NCI-H1417 (cell line): ENCODE results near the gene ARR3.
A peak's percentile ranks its signal among the peaks of the same experiment; 100 is the strongest.
"Not testable (repeated sequence)": the region's sequence is repeated elsewhere in the genome, so short reads cannot be mapped to it uniquely, and the experiment has no call there.

Experiments
- DNase-seq, 3 experiments: peaks; one replicate each; lab custom pipeline; 2025; lab: John Stamatoyannopoulos, UW

ARR3 gene

DNA sequence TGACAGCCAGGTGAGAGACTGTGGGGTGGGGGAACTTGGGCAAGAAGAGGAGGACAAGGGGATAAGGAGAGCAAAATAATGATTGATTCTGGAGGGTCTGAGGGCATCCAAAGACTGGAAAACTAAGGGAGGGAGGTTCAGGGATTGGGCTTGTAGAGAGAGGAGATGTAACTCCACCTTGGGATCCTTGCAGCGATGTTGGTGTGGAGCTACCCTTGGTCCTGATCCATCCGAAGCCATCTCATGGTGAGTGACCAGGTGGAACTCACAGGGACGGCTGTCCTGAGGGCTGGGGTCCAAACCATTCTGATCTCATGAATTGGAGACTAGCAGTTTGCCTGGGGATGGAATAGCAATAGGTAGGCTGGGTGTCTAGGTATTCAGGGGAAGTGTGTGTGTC, 12.4 kb downstream of the ARR3 start:
- DNase-seq: no peak

DNA sequence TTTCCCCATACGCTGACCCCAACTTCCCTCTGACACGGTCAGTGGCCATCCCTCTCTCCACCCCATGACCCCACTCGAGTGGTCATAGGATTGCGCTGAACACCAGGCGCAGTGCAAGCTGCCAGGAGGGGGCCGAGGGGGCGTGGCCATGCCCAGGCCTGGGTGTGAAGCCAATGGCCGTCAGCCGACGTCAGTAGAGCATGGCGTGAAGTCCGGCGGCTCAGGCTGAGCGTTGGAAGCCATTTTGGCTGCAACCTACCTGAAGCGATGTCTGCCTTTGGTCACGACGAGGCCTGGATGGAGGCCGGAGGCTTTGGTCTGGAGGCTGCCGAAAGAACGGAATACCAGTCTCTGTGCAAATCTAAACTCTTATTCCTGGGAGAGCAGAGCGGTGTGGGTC, 13.8 kb downstream of the ARR3 start, which contains the start of gene RAB41:
Gene RAB41 (plus strand): TSS at position 222 of the 400 bp plus-strand sequence. CDS start 46 bp downstream, at position 268.
- DNase-seq: no peak

DNA sequence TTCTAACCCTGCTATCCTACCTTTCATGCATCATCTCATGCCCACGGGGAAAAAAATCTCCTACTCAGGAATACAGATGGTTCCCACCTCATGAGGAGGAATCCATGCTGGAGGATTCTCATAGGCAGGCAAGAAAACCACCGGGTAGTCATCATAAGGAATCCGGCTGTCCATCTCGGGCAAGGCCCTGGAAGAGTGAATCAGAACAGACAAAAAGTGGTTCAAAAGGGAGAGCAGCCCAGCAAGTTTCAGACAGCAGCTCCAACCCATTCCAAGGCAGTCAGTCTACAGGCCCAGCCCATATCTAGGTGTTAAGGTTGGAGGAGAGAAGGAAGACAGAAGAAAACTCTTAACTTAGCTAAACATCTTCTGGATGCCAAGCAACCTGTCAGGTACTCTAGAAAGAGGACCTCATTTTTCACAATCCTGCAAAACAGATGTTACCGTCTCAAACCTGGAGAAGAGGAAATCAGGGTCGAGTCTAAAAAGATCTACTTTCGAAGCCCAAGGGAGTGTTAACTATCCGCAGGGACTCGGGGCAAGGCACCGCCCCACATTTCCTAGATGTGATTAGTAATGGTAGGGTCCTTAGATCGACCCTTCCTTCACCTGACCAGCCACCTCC, 21.1 kb downstream of the ARR3 start:
- DNase-seq: no peak

DNA sequence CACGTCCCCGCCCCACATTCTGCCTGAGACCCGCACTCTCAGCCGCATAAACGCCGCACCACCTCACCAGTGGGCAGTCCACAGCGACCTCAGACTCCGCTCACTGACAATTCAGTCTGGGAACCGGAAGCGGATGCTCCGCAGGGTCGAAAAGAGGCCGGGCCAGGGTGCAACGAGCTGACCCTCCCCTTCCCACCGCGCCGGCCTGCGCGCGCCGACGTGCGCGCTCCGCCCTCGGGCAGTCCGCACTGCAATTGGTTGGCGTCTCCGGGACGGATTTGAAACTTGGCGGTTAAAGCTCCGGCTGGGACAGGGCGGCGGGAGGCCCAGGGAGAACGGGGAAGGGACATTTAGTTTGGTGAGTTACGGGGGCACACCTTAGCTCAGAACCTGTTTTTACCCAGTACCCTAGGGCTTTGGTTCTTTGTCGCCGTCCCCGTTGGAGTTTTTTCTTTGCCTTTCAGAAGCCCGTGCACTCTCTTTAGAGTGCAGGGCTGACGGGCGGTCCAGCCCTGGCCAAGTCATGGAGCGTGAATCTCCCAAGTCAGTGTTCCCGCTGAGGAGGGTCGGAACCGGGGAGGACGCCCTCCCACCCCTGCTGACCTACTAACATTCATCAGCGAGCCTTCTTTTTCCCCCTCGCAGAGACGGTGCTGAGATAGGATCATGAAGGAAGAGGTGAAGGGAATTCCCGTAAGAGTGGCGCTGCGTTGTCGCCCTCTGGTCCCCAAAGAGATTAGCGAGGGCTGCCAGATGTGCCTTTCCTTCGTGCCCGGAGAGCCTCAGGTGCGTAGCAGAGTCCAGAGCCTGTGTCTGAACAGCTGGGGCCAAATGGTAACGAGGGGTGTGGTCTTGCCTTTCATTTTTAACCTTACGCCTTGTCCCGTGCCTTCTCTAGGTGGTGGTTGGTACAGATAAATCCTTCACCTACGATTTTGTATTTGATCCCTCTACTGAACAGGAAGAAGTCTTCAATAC, 21.9 kb downstream of the ARR3 start, which contains the start of the genes KIF4A and PDZD11:
Gene KIF4A (plus strand): TSS at position 312 of the 978 bp plus-strand sequence. CDS start 355 bp downstream, at position 667.
Gene PDZD11 (minus strand): TSS at position 135 of the 978 bp plus-strand sequence. CDS start 586 bp downstream, outside the sequence.
- DNase-seq: peak; percentile 75 to 83 (median 78)

DNA sequence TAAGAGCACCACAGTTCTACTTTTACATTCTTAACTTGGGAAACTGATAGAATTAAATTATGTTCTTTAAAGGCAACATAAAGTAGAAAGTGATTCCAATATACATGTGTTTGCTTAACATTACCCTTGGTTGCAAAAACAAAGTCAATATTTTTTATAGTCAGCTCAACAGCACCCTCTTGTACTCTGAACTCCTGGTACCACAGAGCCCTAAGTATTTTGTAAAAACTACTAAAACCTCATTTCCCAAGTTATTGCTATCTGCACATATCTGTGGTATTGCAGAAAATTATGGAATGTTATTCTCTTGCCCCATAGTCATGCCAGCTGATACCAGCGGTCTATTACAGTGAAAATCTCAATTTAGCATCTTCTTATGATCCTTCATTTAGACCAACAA, 24.7 kb downstream of the ARR3 start:
- no peak for DNase-seq

DNA sequence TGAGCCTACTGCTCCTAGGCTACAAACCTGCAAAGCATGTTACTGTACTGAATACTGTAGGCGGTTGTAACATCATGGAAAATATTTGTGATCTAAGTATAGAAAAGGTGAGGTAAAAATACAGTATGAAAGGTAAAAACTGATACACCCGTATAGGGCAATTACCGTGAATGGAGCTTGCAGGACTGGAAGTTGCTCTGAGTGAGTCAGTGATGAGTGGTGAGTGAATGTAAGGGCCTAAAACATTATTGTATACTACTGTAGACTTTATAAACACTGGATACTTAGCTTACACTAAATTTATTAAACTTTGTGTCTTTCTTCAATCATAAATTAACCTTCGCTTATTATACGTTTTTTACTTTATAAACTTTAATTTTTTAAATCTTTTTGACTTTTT, 25.5 kb downstream of the ARR3 start:
- DNase-seq: no peak

DNA sequence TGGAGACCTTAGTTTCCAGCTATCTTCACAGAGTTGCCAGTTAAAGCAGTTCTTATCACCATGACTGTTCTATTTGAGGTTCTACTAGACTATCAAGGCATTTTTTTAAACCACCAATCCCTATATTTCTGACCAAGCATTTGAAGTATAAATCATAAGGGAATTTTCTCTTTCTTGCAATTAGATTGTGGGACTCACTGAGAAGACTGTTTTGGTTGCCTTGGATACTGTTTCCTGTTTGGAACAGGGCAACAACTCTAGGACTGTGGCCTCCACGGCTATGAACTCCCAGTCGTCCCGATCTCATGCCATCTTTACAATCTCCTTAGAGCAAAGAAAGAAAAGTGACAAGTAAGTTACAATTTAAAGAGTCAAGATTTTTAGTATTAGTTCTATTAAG, 33.6 kb downstream of the ARR3 start:
- no peak for DNase-seq

DNA sequence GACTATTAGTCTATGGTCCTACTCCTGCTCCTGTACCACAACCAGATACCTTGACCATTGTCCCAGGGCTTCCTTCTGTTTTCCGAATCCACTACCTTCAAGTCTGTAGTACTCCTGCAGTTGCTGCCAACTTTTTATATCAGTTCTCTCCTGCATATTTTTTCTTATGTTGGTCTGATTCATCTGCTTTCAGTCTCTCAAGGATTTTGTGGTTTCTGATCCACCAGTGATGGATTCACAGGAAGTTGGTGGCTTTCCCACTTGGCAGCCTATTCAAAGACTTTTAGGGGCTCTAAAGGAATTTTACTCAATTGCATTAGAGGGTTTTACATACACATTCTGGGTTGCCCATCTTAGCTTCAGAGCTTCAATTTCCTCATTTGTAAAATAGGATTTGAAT, 45.4 kb downstream of the ARR3 start:
- no peak for DNase-seq

DNA sequence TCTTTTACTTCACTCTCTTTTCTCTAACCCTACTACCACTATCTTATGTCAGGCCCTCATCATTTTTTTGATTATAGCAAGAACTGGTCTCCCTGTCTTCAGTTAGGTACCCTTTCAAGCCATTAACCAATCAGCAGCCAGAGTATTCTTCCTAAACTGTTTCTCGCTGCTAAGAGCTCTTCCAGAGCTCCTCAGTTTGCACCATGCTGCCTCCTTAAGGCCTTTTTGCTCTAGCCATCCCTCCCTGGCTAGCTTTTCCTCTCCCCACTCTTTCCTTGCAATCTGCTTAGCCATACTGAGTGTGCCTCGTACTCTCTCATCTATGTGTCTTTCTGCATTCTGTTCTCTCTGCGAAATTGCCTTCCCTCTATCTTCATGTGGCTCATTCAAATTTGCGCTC, 54.6 kb downstream of the ARR3 start:
- no peak for DNase-seq

DNA sequence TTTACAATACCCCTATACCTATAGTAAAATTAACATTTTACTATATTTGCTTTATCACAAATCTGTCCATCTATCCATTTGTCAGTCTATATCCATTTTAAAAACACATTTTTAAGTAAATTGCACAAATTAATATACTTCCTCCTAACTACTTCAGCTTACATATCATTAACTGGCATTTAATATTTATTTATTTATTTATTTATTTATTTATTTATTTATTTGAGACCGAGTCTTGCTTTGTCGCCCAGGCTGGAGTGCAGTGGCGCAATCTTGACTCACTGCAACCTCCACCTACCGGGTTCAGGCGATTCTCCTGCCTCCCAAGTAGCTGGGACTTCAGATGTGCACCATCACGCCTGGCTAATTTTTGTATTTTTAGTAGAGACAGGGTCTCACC, 55.5 kb downstream of the ARR3 start:
- DNase-seq: not testable (repeated sequence)

DNA sequence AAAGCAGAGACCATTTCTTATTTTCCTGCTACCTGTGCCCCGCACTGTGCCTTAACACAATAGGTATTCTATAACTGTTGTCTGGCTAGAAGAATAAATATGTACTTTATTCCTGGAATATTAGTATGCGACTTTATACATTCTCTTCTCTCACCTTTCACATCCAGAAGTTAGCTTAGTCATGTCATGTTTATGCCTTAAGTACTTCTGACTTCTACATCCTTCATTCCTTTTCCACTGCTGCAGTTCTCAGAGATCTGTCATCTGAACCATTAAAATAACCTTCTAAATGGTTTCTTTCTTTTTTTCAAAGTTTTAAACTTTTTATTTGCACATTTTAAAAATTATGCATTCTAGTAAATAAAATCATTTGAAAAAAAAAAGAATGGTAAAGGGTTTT, 56.2 kb downstream of the ARR3 start:
- no peak for DNase-seq

DNA sequence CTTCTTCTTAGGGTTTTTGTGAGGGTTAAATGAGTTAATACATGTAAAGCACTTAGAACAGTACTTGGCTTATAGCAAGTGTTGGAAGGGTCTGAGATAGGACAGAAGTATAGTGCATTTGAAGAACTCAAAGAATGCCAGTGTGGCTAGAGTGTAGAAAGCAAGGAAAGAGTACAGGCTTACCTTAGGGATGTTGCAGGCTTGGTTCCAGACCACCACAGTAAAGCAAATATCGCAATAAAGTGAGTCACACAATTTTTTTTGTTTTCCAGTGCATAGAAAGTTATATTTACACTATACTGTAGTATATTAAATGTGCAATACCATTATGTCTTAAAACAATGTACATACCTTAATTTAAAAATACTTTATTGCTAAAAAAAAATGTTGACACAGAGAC, 63.0 kb downstream of the ARR3 start:
- no peak for DNase-seq
